HT1080 (cell line): ENCODE results near the gene ST6GAL2. TPM values are rescaled to one million over a fixed set of nuclear protein-coding genes. Genes with fewer than 3 reads are reported as not detected.
A peak's percentile ranks its signal among the peaks of the same experiment; 100 is the strongest.

Experiments used
- DNase-seq: peaks from one replicate; pipeline ENCODE4 v3.0.0-alpha.2; 2015; ENCODE audit warnings: low read depth
- total RNA-seq: library from RNA; depleted of rRNA; stranded (reverse); fragments of >200 nt; shearing (Covaris generic); gene quantifications from 2 replicates; pipeline ENCODE4 v1.2.3, GENCODE V29; 2014

Gene ST6GAL2
- total RNA-seq, 1 experiment from 2014 or later: 1.6 TPM

GRCh38 chr2:106864051-106864450, 21.9 kb downstream of the ST6GAL2 start:
- no peak for DNase-seq

DNA sequence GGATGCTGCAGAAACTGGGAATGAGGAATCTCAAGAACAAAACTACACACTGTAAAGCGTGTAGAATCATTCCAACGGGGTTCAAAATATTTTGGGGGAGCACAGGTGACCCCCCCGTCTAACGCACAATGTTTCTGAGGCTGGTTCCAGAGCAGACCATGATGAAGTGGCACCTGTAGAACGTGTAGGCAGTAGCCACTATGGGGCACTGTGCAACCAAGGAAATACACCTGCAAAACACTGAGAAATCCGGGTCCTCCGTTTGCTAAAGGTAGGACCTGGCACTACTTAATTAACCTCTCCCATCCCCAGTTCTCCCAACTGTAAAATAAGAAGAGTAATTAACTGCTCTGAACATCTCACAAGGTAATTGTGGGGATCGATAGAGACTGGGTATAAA, 22.6 kb downstream of the ST6GAL2 start:
- no peak for DNase-seq

DNA sequence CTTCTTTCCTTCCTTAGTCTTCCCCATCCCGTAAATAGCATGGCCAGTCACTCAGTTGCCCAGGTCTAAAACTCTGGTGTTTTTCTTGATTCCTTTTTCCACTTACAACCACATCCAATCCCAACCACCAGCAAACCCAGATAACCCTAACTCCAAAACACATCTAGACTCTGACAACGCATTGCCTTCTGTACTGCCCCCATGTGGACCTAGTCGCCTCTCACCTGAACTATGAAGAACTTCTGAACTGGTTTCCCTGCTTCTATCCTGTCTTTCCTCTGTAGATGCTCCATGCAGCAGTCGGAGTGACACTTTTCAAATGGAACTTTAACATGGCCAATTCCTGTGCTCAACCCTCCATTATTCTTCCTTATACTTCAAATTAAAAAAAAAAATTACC, 26.5 kb downstream of the ST6GAL2 start:
- DNase-seq: no peak

DNA sequence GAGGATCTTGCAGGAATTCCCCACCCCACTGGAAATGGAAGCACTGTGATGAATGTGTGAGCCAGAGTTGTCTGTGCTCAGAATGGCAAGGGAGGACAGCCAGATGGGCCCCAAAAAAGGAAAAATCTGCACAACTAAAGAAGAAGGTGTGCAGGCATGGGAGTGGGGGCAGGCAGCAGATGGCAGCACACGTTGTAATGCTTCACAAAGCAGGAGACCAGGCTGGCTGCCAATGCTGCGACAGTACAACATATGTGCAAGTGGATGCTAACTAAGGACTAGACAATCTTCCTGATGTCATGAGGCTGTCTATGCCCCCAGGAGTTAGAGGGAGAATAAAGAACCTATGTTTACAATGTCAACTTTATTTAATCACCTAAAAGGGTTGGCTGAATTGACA, 27.2 kb downstream of the ST6GAL2 start:
- DNase-seq: no peak

DNA sequence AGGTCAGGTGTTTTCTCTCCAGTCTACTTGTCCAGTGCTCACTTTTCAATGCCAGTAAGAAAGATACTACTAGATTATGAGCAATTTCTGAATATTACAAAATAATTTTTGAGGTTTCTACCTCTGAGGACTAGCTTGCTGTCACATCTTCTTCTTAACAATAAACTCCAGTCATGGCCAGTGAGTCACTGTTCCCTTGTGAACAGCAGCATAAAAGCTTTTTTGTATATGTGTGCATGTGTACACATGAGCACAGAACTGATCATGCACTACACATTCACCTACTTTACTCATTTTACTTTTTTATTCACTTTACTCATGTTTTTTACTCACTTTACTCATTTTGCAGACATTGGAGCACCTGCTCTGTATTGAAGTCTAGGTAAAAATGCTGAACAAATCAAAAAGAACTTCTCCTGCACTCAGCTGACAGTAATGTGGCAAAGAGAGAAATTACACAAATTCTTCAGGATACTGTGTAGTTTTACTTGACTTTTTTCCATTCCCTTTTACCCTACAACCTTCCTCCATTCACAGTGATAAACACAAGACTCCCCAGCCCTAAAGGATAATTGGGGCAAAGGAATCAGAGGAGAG, 28.0 kb downstream of the ST6GAL2 start:
- peak; percentile 44 for DNase-seq

- no peak for DNase-seq
Observed at GRCh38 chr2:106853631-106854030, 32.3 kb downstream of the ST6GAL2 start.

DNA sequence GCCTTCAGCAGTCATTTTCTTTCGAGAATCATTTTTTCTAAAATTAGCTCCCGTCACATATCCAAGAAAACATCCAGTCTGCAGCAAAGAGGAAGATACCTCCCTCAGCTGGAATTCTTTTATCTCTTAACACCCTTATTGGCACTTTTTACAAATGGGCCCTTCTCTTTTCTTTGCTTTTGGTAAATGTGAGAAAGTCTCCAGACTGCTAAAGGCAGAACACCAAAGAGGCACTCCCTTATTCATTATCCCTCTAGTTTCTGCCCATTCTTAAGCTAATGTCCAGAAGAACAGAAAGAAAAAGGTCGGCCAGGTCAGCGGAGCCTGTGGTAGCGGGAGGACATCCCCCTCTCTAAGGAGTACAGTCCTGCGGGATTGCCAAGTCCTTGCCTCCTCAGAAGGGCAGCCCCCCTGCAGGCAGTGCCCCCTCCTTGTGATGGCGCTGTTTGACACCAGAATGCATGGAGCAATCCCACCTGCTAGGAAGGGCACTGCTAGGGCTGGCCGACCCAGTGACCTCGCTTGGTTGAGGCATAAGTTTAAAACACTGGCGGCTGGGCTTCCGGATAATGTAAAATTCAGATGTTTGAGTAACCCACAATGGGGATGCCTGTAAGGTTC, 34.0 kb downstream of the ST6GAL2 start:
- no peak for DNase-seq

GRCh38 chr2:106851087-106851874, 34.7 kb downstream of the ST6GAL2 start:
- no peak for DNase-seq

DNA sequence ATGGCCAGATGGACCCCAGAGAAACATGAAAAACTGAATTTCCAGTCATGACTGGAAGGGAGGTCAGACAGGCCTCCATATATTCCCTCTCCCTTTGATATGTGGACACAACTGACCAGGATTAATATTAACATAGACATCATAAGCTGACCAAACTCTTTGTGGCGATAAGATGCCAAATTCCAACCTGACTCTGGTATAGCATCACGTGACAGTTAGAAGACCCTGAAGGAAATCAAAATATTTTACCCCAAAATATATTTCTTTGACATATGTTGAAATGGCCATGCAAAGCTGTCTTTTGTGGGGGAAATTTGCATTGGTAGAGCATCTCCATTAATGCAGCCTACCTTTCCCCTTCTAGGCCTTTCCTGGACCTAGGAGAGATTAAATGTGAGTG, 36.7 kb downstream of the ST6GAL2 start:
- no peak for DNase-seq

GRCh38 chr2:106847366-106847765, 38.6 kb downstream of the ST6GAL2 start:
- DNase-seq: no peak

DNA sequence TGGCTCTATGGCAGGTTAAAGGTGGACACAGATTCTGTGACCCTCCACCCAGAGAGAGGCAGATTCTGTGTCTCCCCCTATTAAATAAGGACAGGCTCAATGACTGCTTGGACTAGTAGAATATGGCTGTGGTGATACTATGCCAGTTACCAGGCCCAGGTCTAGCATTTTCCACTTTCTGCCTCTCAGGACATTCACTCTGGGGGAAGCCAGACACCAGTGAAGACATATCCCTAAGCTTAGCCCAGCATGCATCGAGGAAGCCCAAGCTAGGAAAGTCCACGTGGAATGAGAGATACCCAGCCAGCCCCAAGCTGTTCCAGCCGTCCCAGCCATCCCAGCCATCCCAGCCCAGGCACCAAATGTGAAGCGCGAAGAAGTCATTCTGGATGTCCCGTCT, 40.3 kb downstream of the ST6GAL2 start:
- no peak for DNase-seq

- no peak for DNase-seq
Observed at GRCh38 chr2:106843910-106844250, 42.1 kb downstream of the ST6GAL2 start.

- no peak for DNase-seq
Observed at GRCh38 chr2:106843001-106843909, 42.7 kb downstream of the ST6GAL2 start.

DNA sequence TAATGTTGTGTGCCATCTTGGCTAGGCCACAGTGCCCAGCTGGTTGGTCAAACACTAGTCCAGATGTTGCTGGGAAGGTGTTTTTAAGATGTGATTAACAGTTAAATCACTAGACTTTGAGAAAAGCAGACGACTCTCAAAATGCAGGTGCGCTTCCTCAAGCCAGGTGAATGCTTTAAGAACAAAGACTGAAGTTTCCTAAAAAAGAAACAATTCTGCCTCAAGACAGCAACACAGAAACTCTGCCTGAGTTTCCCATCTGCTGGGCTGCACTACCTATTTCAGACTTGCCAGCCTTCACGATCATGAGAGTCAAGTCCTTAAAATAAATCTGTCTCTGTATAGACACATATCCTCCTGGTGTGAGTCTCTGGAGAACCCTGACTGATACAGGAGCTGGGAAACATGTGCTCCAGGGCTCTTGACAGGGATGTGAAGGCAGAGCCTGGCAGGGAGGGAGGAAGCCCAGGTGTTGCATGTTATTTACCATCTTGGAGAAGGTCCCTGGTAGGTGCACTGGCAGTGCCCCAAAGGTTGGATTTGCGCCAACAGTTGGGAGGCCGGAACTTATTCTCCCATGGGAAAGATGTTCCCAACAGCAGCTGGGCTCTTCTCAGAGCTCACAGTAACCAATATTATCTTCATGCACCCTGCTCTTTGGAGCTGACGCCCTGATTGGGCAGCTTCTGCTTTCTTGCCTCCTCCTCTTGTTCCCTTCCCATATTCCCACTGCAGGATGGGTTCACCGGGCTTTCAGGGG, 43.9 kb downstream of the ST6GAL2 start:
- no peak for DNase-seq

DNA sequence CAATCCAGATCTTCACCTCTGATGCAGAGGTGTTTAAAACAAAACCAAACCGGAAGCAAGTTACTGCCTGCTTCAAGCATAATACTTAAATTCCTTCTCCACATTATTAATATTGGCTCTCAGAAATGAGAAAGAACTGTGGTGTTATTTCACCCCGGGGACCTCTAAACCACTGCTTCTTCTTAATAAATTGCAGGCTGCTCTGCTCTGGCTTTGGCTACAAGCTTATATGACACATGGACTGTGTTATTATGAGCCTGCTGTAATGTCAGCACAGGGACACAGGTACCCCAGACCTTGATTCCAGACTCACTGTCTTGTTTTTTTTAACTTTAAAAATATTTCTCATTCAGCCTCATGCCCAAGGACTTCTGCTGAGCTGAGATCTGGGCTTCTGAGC, 45.1 kb downstream of the ST6GAL2 start:
- no peak for DNase-seq

DNA sequence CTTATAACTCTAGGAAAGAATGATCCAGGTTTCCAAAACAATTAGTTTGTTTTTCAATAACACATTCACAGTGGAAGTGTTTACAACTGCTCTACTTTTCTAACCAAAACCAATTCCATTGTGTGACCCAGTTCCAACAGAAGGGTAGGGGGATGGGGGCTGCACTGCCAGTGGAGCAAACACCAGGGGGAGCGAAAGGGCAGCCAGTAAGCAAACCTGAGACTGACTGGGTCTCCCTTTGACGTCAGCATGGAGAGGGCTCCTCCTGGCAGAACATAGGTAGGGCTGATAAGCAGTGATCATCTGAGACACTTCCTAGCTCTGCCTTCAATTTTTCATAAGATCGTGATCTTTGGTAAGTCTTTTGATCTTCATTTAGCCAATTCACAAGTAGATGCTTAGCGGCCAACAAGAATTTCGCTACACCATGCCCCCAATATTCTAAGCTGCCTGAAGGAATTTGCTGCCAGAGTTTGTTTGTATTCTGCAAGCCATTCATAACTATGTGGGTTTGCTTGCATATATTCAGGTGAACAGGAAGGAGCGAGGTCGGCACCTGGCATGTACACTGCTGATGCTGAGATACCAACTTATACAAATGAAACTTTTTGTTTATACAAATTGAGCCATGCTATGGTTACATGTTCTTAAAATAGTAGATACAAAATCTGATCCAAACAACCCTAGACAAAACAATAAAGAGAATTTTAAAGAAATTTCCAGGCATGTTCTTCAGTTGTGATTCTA, 45.9 kb downstream of the ST6GAL2 start:
- peak; percentile 14 for DNase-seq

GRCh38 chr2:106833256-106833655, 52.7 kb downstream of the ST6GAL2 start:
- no peak for DNase-seq

DNA sequence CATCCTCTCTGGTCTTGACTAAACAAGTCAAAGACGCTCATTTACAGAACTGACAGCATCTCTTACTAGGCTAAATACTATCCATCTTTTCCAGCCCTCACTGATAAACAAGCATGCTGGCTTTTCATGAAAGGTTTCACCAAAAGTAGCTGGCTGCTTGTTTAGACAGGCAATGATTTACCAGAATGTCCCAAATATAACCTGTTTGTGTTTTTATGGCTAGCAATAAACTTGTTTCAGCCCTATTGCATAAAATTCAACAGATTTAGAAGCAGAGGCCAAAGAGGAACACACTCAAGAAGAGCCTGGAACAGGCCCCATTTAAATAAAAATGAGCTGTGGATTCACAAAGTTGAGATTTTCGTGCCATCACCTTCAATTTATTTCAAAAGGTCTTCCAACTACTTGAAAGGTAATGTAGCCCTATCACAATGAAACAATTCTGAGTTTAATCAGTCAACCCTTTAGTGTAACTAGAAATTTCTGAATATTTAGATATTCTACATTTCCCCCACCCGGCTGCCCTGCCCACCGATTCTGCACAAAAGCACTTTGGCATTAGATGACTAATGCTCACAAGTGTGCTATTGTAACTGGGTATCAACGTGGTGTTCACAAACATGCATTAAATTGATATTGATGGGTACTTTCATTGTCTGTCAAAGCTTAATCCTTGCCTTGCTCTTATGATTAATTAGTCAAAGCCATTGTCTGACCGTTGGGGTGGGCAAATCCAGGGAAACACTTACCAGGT, 54.0 kb downstream of the ST6GAL2 start:
- DNase-seq: no peak

DNA sequence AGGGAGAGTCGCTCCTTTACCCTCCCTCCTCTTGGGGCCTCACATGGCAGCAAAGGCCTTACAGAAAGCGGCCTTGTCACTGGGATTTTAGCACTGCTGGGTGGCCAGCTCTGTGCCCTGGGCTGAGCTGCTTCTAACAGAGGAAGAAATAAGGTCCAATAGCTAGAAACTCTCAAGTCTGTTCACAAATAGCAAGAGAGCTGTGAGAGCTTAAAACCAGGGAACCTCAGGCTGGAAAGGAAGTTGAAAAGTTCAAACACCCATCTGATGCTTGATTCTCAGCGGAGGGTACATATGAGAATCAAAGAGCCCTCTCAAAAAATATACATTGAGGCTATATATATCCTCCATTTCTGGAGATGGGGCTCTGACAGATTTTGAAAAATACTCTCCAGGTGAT, 54.7 kb downstream of the ST6GAL2 start:
- no peak for DNase-seq

DNA sequence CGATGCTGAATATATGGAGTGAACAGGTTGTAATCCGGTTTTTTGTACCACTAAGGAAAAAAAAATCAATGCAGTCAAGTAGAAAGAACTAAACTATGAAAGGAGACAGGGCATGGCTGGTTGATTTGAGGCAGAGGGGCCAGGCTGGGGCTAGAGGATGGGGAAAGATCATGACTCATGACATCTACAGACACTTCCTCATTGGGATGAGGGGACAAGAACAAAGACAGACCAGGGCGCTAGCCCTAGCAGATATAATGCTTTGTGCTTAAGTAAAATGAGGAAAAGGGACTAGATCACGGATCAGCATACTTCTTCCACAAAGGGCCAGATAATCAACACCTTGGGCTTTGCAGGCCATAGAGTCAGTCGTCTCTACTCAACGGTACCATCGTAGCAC, 55.8 kb downstream of the ST6GAL2 start:
- no peak for DNase-seq
